ENCODE measurements around the gene CAD.

DNA sequence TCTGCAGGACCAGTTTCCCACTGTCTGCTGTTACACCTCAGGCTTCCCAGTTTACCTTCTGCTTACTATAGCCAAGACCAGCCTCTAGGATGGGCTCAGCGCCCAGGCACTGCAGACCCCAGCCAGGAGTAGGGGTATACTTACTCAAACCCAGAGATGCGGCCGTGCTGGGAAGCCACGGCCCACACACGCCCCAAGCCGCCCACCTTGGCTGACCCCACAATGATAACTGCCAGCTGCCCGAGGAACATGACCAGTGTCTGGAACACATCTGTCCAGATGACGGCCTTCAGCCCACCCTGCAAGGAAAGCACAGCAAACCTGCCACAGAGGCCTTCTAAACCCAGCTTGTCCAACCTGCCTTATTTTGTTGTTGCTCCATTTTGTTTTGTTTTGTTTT, 12.0 kb upstream of the CAD start:
- TF ChIP-seq, protein P1, sequence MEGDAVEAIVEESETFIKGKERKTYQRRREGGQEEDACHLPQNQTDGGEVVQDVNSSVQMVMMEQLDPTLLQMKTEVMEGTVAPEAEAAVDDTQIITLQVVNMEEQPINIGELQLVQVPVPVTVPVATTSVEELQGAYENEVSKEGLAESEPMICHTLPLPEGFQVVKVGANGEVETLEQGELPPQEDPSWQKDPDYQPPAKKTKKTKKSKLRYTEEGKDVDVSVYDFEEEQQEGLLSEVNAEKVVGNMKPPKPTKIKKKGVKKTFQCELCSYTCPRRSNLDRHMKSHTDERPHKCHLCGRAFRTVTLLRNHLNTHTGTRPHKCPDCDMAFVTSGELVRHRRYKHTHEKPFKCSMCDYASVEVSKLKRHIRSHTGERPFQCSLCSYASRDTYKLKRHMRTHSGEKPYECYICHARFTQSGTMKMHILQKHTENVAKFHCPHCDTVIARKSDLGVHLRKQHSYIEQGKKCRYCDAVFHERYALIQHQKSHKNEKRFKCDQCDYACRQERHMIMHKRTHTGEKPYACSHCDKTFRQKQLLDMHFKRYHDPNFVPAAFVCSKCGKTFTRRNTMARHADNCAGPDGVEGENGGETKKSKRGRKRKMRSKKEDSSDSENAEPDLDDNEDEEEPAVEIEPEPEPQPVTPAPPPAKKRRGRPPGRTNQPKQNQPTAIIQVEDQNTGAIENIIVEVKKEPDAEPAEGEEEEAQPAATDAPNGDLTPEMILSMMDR (IDR thresholded peaks at IDR 0.05), result no peak
- TF ChIP-seq POLR2A (IDR thresholded peaks at IDR 0.05), result no peak
